Right lobe of liver (tissue), 4 donors: ENCODE results near the gene C11orf58.

Experiments used
- CTCF ChIP-seq, 4 donors: fragments of 200-600 bp in 3 of 4; fragments of 450-650 bp in 1 of 4; IDR thresholded peaks; one replicate each; pipeline versions ENCODE4 v1.5.1 to v1.8.0; 2016 to 2022; ENCODE audit warnings: antibody characterized with exemption in 4 of 4, mild to moderate bottlenecking in 2 of 4
- POLR2A ChIP-seq: fragments of 450-650 bp; IDR thresholded peaks from one replicate; pipeline ENCODE4 v1.6.1; 2017; ENCODE audit warnings: antibody characterized with exemption, mild to moderate bottlenecking
- donor health status: DM: no; HTN: no; CAD: no.
- donor health status: DM: no; HTN: no; CAD: no.
- donor health status: DM: no; HTN: yes; CAD: no.

GRCh38 chr11:16713594-16713993 lies 24.9 kb upstream of the C11orf58 start:
- TF ChIP-seq CTCF (IDR thresholded peaks at IDR 0.05), result no peak
- TF ChIP-seq POLR2A, result no peak
